Measurements from ENCODE around the gene KLHL22.
"Not testable (repeated sequence)": the region's sequence is repeated elsewhere in the genome, so short reads cannot be mapped to it uniquely, and the experiment has no call there.

DNA sequence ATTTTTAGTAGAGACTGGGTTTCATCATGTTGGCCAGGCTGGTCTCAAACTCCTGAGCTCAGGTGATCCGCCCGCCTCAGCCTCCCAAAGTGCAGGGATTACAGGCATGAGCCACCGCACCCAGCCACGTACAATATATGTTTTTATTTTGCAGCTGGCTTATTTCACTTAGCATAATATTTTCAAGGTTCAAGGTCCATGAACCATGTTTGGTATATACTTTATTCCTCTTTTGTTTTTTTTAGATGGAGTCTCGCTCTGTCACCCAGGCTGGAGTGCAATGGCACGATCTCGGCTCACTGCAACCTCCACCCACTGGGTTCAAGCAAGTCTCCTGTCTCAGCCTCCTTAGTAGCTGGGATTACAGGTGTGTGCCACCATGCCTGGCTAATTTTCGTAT, 43.3 kb upstream of the KLHL22 start:
- TF ChIP-seq ZNF12 (CRISPR knock-in tag; IDR thresholded peaks at IDR 0.05), result not testable (repeated sequence)
- TF ChIP-seq, protein P1, sequence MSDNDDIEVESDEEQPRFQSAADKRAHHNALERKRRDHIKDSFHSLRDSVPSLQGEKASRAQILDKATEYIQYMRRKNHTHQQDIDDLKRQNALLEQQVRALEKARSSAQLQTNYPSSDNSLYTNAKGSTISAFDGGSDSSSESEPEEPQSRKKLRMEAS (IDR thresholded peaks at IDR 0.05), result not testable (repeated sequence)

Data from HepG2 (cell line).